Hypothalamus (tissue), 51 donors: ENCODE data around the gene BSN.
A peak's percentile ranks its signal among the peaks of the same experiment; 100 is the strongest.

Experiments
- DNase-seq, 51 donors: peaks; one replicate each; lab custom pipeline; 2025; lab: John Stamatoyannopoulos, UW

The BSN gene

DNA sequence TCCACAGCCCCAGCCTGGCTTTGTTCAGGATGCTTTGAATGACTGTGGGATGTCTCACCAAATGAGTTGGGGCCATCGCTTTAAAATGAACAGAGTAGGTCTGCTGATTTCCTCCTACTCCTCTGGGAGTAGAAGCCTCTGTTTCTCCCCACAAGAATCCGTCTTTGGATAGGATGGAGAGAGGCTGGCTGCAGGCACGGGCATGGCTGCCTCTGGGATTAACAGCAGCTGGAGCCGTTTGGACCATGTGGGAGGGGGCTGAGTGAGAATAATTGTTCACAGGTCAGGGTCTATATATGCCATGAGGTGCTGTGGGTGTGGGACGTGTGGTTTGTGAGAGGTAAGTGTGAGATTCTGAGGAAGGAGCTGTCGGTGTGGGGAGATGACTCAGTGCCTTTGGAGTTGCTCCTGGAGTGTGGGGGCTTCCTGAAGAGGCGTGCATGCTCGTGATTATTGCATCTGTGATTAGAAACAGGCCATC, 71.9 kb downstream of the BSN start:
- DNase-seq, result peak in 3 of 51 donors; percentile 18 to 64 (median 61)

DNA sequence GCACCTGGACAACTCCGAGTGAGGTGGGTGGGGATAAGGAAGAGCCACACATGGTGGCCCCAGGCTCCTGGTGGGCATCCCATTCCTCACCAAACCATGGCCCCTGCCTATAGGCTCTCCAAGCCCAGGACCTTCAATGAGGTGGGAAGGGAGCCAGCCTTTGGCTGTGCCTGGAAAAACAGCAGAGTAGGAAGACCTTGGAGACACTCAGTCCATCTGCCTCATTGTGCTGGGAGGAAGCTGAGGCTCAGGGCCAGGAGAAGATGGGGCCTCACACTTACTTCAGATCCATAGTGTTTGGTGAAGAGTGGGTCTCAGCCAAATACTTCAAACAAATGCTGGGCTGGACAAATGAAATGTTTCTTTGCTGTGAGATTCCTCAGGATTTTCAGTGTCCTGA, 72.5 kb downstream of the BSN start:
- DNase-seq, result no peak

DNA sequence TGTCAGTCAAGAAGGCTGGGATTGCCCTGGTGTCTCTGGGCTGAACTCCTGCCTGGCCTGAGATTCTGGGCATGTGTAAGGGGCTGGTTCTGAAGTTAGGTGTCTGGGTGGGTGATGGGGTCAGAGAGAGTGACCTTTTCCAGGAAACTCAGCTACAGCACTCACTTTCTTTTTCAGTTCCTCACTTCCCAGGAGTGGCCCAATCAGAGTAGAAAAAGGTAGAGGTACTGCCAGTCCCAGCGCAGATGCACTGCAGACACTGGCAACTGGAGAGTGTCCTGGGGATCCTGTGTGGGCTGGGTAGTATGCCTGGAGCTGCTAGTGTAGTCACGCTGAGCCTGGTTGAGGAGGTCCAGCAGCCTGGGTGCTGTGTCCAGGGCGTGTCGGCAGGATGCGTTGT, 73.4 kb downstream of the BSN start:
- DNase-seq, result peak in 1 of 51 donors; percentile 21

- DNase-seq, result no peak
Measured at GRCh38 chr3:49628249-49628648, 74.0 kb downstream of the BSN start.

DNA sequence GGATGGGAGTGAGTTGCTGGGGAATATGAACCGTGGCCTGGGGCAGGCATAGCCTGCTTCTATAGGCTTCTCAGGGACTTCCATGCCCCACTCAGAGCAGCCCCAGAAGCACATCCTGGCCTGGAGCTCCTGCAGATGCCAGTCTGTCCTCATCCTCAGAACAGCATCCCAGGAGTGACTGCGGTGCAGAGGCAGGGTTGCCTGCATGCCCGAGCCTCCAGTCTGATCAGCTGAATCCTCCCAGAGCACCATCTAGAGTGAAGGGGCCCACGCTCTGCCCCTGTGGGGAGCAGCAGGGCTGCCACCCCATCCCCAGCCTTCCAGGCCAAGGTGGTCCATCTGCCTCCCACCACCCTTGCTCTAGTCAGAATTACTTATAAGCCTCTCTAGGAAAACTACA, 75.2 kb downstream of the BSN start:
- DNase-seq, result no peak

GRCh38 chr3:49629866-49630265, 75.6 kb downstream of the BSN start:
- DNase-seq, result peak in 1 of 51 donors; percentile 63

DNA sequence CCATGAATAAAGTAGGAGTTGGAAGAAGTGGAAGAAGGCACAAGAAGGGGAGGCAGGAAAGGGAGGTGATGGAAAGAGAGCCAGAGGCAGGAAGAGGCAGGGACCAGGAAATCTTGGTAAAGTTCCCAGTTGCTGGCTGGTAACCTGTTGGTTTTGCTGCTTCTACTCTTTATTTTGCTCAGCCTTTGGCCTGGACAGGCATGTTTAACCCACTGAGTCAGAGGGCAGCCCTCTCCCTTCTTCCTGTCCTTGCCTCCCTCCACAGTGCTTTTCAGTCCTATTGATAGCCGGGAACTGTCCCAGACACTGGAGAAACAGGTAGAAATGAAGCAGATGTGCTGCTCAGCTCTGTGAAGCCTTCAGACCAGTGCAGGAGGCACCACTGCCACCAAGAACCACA, 76.5 kb downstream of the BSN start:
- no peak for DNase-seq

- DNase-seq, result no peak
Measured at GRCh38 chr3:49634736-49635135, 80.5 kb downstream of the BSN start.

DNA sequence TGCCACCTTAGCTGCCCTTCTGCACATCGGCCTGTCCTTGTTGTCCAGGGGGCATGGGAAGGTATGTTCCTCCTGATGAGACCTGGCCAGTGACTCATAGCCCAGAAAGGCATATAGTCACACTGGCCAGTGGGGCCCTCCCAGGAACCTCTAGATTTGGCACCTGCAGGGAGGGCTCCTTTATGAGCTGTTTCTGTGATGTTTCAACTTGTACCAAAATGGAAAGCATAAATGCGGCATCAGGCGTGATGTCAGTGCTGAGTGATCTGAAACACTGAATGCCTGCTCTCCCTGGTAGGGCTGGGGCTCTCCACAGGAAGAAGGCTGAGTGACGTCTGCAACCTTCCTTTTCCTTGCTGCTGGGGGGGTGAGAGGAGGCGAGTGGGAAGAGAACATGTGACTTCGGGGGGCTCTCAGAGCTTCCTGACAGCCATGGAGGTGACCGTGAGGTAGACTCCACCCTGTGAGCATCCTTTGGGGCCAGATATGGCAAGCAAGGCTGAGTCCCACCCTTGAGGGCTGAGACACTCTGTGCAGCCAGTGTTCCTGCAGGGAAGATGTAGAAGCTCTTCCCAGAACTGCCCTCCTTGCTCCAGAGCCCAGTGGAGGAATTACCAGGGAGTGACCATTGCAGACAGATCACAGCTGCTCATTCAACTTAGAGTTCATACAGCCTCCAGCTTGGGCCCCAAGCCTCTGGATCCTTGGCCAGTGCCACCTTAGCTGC, 82.8 kb downstream of the BSN start:
- DNase-seq, result peak in 5 of 51 donors; percentile 10 to 67 (median 14)

DNA sequence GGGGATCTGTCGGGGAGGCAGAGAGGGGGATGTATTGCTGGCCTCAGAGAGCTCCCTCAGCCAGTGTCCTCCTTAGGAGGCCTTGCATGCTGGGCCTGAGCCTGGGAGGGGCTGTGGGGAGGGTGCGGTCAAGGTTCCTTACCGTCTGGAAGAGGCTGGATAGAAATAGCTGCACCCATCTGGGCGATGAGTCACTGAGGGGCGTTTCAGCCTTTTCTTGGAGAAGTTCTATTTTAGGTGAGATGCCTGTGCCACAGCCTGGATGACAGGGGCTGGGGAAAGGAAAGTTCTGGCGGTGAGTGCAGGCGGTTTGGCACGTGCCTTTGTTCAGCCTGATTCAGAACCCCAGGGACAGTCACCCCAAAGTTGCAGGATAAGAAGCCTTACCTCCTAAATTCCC, 84.2 kb downstream of the BSN start:
- DNase-seq, result peak in 4 of 51 donors; percentile 7 to 75 (median 40)

- DNase-seq, result no peak
Measured at GRCh38 chr3:49639551-49639950, 85.3 kb downstream of the BSN start.

GRCh38 chr3:49641292-49641691, 87.0 kb downstream of the BSN start:
- DNase-seq, result no peak

DNA sequence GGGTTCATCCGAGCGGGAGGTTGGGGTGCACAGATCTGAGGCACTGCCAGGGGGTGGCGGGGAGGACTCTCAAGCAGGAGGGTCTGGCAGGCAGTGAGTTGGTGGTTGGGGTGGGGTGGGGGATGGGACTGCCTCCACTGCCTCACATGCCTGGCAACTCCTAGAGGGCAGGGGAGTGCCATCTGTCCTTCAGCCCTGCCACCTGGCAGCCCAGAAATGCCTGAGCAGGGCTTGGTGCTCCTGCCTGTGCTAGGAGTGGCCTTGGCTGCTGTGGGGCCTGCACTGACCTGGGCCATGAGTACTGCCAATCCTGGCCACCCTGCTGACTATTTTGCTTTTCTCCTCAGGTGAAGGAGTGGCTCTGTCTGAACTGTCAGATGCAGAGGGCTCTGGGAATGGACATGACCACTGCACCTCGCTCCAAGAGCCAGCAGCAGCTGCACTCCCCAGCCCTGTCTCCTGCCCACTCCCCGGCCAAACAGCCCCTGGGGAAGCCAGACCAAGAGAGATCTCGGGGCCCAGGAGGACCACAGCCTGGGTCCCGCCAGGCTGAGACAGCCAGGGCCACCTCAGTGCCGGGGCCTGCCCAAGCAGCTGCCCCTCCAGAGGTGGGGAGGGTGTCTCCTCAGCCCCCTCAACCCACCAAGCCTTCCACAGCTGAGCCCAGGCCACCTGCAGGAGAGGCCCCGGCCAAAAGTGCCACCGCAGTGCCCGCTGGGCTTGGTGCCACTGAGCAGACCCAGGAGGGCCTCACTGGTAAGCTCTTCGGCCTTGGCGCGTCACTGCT, 87.8 kb downstream of the BSN start:
- no peak for DNase-seq

DNA sequence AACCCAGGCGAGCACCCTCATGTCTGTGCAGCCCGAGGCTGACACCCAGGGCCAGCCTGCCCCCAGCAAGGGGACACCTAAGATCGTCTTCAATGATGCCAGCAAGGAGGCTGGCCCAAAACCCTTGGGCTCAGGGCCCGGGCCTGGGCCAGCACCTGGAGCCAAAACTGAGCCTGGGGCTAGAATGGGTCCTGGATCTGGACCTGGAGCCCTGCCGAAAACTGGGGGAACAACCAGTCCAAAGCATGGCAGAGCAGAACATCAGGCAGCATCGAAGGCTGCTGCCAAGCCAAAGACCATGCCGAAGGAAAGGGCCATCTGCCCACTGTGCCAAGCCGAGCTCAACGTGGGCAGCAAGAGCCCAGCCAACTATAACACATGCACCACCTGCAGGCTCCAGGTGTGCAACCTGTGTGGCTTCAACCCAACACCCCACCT, 88.5 kb downstream of the BSN start:
- no peak for DNase-seq

DNA sequence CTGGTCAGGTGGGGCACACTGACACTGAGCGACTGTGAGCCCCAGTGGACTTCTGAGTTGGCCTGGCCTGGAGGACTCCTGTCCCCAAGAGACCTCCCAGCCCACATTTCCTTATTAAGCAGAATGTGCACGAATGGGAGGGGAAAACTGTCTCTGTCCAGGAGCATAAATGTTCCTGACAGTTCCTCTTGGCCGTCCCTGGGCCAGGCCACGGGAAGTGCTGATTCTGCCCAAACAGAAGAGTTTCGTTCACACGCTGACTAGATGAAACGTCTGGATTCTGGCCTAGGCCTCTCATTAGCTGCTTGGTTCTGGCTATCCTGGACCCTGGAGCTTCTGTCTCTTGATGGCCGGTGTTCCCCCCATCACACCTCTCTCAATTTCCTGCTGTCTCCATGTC, 90.4 kb downstream of the BSN start:
- DNase-seq, result peak in 1 of 51 donors; percentile 4

GRCh38 chr3:49646236-49646635, 92.0 kb downstream of the BSN start:
- no peak for DNase-seq

DNA sequence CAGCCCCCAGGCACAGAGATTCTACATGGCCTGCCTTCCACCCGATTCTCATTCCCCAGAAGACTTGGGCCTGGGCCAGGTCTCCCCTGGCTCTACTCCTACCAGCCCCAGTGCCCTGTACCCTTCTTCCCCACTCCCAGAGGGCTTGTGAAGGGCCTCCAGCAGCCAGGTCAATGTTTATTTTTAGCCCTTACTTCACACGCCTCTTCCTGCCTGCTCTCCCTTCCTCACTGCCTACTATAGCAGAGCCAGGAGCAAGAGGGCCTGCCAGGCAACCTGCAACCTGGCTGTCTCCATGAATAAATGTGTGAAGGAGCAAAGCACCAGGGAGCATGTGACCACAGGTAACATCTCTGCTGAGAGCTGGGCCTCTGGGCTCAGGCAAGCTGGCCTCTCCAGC, 93.5 kb downstream of the BSN start:
- peak in 6 of 51 donors; percentile 7 to 24 (median 12) for DNase-seq

DNA sequence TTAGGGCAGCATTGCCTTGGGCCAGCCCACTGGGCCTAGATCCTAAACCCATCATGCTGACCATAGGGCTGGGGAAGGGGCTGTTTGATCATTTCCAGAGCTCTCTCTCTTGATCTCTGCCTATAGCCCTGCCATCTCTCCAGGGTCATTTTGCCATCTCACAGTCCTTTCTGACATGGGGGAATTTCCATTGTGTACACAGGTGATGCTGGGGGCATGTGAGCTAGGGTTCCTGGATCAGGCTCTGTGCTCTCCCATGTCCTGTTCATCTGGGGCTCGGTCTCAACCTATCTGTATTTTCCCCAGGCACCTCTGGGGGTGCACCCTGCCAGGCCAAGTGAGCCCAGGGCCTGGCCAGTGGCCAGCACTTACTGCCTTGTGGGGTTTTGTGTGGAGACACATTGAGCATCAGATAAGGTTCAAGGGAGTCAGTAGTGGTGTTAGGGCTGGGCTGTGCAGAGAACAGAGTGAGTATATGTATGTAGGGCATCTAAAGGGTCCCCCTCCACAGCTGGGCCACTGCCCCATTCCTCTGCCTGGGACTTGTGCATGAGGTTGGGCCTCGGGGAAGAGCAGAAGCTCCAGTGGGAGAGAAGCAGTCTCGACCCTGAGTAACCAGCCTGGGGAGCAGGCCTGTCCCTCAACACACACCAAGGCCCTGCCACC, 94.2 kb downstream of the BSN start:
- no peak for DNase-seq

DNA sequence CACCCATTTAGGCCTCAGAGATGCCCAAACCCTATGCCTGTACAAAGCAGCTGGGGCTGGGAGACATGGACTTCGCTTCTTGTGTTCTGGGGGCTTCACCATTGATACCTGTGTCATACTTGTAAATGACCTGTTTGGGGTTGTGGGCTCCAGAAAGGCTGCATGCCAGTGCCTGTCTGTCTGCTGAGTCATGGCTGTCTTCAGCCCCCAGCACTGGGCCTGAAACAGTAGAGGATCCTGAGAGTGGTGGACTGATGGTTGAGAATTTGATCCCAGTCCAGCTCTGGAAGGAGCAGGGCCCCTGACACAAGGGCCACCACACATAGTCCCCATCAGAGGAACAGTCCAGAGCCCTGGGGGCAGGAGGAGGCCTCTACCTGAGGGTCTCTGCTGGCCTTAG, 95.3 kb downstream of the BSN start:
- DNase-seq, result no peak

DNA sequence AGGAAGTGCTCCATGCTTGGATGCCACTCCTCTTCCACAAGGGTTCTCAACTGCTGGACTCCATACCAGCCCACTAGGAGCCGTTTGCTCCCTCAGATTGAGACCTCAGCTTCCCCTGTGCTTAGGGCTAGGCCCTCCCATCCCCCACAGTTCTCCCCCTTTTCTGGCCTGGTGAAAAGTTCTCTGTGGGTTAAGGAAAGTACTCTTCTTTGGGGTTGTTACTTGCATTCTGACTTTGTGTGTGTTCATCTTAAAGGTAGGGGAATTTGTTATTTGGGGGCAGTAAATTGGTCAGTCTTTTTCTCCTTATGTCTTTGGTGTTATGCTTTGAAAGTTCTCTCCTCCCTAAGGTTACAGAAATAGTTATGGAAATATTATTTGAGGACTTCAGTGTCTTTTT, 95.9 kb downstream of the BSN start:
- DNase-seq, result no peak

GRCh38 chr3:49650637-49651036, 96.4 kb downstream of the BSN start:
- no peak for DNase-seq
